ENCODE results near the gene TBCD.

- TF ChIP-seq, protein P1, sequence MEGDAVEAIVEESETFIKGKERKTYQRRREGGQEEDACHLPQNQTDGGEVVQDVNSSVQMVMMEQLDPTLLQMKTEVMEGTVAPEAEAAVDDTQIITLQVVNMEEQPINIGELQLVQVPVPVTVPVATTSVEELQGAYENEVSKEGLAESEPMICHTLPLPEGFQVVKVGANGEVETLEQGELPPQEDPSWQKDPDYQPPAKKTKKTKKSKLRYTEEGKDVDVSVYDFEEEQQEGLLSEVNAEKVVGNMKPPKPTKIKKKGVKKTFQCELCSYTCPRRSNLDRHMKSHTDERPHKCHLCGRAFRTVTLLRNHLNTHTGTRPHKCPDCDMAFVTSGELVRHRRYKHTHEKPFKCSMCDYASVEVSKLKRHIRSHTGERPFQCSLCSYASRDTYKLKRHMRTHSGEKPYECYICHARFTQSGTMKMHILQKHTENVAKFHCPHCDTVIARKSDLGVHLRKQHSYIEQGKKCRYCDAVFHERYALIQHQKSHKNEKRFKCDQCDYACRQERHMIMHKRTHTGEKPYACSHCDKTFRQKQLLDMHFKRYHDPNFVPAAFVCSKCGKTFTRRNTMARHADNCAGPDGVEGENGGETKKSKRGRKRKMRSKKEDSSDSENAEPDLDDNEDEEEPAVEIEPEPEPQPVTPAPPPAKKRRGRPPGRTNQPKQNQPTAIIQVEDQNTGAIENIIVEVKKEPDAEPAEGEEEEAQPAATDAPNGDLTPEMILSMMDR (conservative IDR thresholded peaks at IDR 0.05 in 1 of 2, IDR thresholded peaks at IDR 0.05 in 1 of 2; ENCODE audit: low read depth in 1 of 2, low read length in 2 of 2) = no peak
- TF ChIP-seq EZH2 (IDR thresholded peaks at IDR 0.05; ENCODE audit: low read length, missing control alignments) = no peak
Measured at GRCh38 chr17:82835766-82836512, 84.1 kb downstream of the TBCD start.

All from fibroblast of lung (primary cell).